NT2/D1 (cell line): ENCODE results near the gene MIGA2.

Experiments
- YY1 ChIP-seq: IDR thresholded peaks from 2 replicates; pipeline ENCODE4 v1.6.1; 2011; ENCODE audit not compliant: insufficient read length, insufficient read depth
- ZNF274 ChIP-seq: IDR thresholded peaks from 2 replicates; pipeline ENCODE4 v1.6.1; 2011; ENCODE audit warnings: mild to moderate bottlenecking, low read depth, low read length

GRCh38 chr9:129104051-129104450 lies 67.6 kb downstream of the MIGA2 start:
- TF ChIP-seq ZNF274, result no peak
- TF ChIP-seq YY1, result no peak
